RWPE1 (cell line): Measurements from ENCODE around the gene AGAP6.
"Not testable (repeated sequence)": the region's sequence is repeated elsewhere in the genome, so short reads cannot be mapped to it uniquely, and the experiment has no call there.

Experiments
- CTCF ChIA-PET: fragments of 350-600 bp; sonication (Branson Sonifier 250); formaldehyde crosslinking; extraction: SDS; loops from one replicate; lab custom pipeline; 2021; lab: Yijun Ruan, JAX
- POLR2A ChIA-PET: fragments of 400-600 bp; formaldehyde crosslinking; extraction: SDS; loops from one replicate; lab custom pipeline; 2020; ENCODE audit warnings: antibody characterized with exemption; ENCODE audit not compliant: low non-redundant PET; lab: Yijun Ruan, JAX
- DNase-seq: peaks from one replicate; pipeline ENCODE4 v3.0.0; 2012; ENCODE audit warnings: low spot score
- H3K27ac ChIP-seq: fragments of 450-650 bp; 2 replicates; pipeline ENCODE4 v1.5.1; 2017
- CTCF ChIP-seq: fragments of 450-650 bp; conservative IDR thresholded peaks from 2 replicates; pipeline ENCODE4 v1.5.1; 2017; ENCODE audit warnings: low read depth, mild to moderate bottlenecking

Gene AGAP6

GRCh38 chr10:50044941-50045664 is 56.9 kb downstream of the AGAP6 start:
- no peak for DNase-seq
- ChIA-PET POLR2A (no interaction called here), CTCF (no interaction called here)
- TF ChIP-seq CTCF, result no peak
- H3K27ac ChIP-seq, result no peak overlapping the region

GRCh38 chr10:50046457-50046856 is 58.3 kb downstream of the AGAP6 start:
- H3K27ac ChIP-seq, DNase-seq, POLR2A ChIA-PET, CTCF ChIA-PET: not testable (repeated sequence)

- DNase-seq, H3K27ac ChIP-seq, CTCF ChIA-PET, POLR2A ChIA-PET: not testable (repeated sequence)
Observed at GRCh38 chr10:50047594-50047993, 59.4 kb downstream of the AGAP6 start.

- DNase-seq, POLR2A ChIA-PET, CTCF ChIA-PET: not testable (repeated sequence)
Observed at GRCh38 chr10:50051995-50052660, 63.9 kb downstream of the AGAP6 start.

GRCh38 chr10:50052778-50053376 is 64.7 kb downstream of the AGAP6 start:
- H3K27ac ChIP-seq, CTCF ChIA-PET, POLR2A ChIA-PET, DNase-seq: not testable (repeated sequence)

More at GRCh38 chr10:50051995-50052660, 63.9 kb downstream of the AGAP6 start:
- not testable (repeated sequence) for H3K27ac ChIP-seq

GRCh38 chr10:50055494-50056292 is 67.5 kb downstream of the AGAP6 start:
- POLR2A ChIA-PET, CTCF ChIA-PET, DNase-seq, H3K27ac ChIP-seq: not testable (repeated sequence)

- POLR2A ChIA-PET, H3K27ac ChIP-seq, DNase-seq, CTCF ChIA-PET: not testable (repeated sequence)
Observed at GRCh38 chr10:50056654-50057053, 68.4 kb downstream of the AGAP6 start.

- CTCF ChIA-PET, result interaction anchor here (0.6 kb wide), 1 partner anchor 252 kb away, joined by 3 read pairs; no protein-coding TSS in a partner anchor
- DNase-seq, H3K27ac ChIP-seq, POLR2A ChIA-PET: not testable (repeated sequence)
Observed at GRCh38 chr10:50058727-50059126, 70.5 kb downstream of the AGAP6 start.

GRCh38 chr10:50059946-50060345 is 71.7 kb downstream of the AGAP6 start:
- POLR2A ChIA-PET, DNase-seq, H3K27ac ChIP-seq, CTCF ChIA-PET: not testable (repeated sequence)
